Measurements from ENCODE around the gene TMEM38B. TPM values are rescaled to one million over a fixed set of nuclear protein-coding genes. Genes with fewer than 3 reads are reported as not detected.

TMEM38B gene
- total RNA-seq, 1 donor from 2014 or later = 6.3 TPM

Other genes with a start within 250 kb of the TMEM38B start
- gene FSD1L, start 246.5 kb upstream of the TMEM38B start, total RNA-seq = 1.2 and 1.3 TPM in 2 replicates
- gene FKTN, start 136.4 kb upstream of the TMEM38B start, total RNA-seq = 5.2 and 6.0 TPM in 2 replicates
- not detected in 2 replicates for gene TAL2, start 32.1 kb upstream of the TMEM38B start, total RNA-seq